GM12873 (cell line): ENCODE data around the gene ACADSB.

Experiments
- CTCF ChIP-seq: IDR thresholded peaks from 2 replicates; pipeline ENCODE4 v1.5.1; 2012; ENCODE audit warnings: low read depth, mild to moderate bottlenecking, moderate library complexity, low read length, control low read depth; ENCODE audit not compliant: insufficient read depth; ENCODE audit errors: missing control alignments

Gene ACADSB

GRCh38 chr10:123008355-123009104, at the start of gene ACADSB, which contains the start of gene IKZF5:
Gene ACADSB, plus strand, starts transcription at chr10:123009006. Its CDS starts 24 bp downstream, at chr10:123009030.
Gene IKZF5, minus strand, starts transcription at chr10:123008795. Its CDS starts 10,170 bp downstream, at chr10:122998625.
- TF ChIP-seq CTCF: no peak

GRCh38 chr10:122962405-122962804, 46.4 kb upstream of the ACADSB start:
- TF ChIP-seq CTCF: no peak

- no peak for TF ChIP-seq CTCF
These were observed 41.9 kb upstream of the ACADSB start for GRCh38 chr10:122966879-122967278.

- no peak for TF ChIP-seq CTCF
These were observed 40.1 kb upstream of the ACADSB start for GRCh38 chr10:122968698-122969097.

GRCh38 chr10:122974023-122974422, 34.8 kb upstream of the ACADSB start:
- no peak for TF ChIP-seq CTCF

GRCh38 chr10:122974543-122975064, 34.2 kb upstream of the ACADSB start:
- no peak for TF ChIP-seq CTCF

- TF ChIP-seq CTCF: peak; percentile 98
These were observed 28.4 kb upstream of the ACADSB start, which contains the start of gene PSTK for GRCh38 chr10:122980209-122981065. Gene PSTK, plus strand, starts transcription at chr10:122980401. Its CDS starts 79 bp downstream, at chr10:122980480.
